ENCODE results near the gene PLEKHM3. TPM values are rescaled to one million over a fixed set of nuclear protein-coding genes. Genes with fewer than 3 reads are reported as not detected.

PLEKHM3 gene
- total RNA-seq, 2 experiments from 2014 or later = 11.3 to 11.6 TPM

DNA sequence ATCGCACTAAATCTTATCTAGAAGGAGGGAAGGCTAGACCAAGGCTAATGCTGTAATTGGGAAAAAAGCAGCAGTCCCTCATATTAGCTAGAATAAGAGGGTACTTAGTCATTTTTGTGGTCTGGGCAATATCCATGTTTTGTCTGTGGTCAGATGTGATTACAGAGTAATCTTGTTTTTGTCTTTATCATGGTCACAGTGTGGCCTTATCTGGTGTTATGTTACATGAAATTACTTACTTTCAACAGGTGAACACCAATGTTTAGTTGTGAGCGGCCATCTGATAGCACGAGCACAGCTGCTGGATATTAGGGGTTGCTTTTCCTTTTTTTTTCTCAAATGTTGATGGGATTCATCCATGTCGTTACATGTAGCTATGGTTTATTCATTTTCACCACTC, 23.7 kb upstream of the PLEKHM3 start:
- ChIA-PET POLR2A (no interaction called here), CTCF (interaction anchor here (1.0 kb wide), 1 partner anchor 9 kb away, joined by 3 read pairs; no protein-coding TSS in a partner anchor)
- Mint-ChIP-seq H3K4me1 (ENCODE audit: low read depth) (no peaks in the 10 kb centered on the region), H3K36me3 (ENCODE audit: low read depth) (no peaks in the 10 kb centered on the region), H3K27me3 (peaks cover 13% of the 10 kb centered on the region), H3K4me3 (no peak overlapping the region), H3K27ac (no peak overlapping the region), H3K9me3 (no peaks in the 10 kb centered on the region)
- Histone ChIP-seq H3K36me3 (ENCODE audit: insufficient read depth, low read length) (no peaks in the 10 kb centered on the region), H3K27ac (ENCODE audit: low read depth in 1 of 2, low read length in 2 of 2) (no peak overlapping the region), H3K4me1 (ENCODE audit: insufficient read depth, low read length) (no peaks in the 10 kb centered on the region), H3K9me3 (ENCODE audit: control insufficient read depth in 1 of 2, insufficient read depth in 1 of 2, low read length in 2 of 2) (no peaks in the 10 kb centered on the region), H3K4me3 (ENCODE audit: low read length) (no peak overlapping the region), H3K27me3 (ENCODE audit: control insufficient read depth in 1 of 2, insufficient read depth in 2 of 2, low read length in 2 of 2) (no peaks in the 10 kb centered on the region)
- DNase-seq (no peak), ATAC-seq (ENCODE audit: poor library complexity) (no peak)
- TF ChIP-seq, protein P1, sequence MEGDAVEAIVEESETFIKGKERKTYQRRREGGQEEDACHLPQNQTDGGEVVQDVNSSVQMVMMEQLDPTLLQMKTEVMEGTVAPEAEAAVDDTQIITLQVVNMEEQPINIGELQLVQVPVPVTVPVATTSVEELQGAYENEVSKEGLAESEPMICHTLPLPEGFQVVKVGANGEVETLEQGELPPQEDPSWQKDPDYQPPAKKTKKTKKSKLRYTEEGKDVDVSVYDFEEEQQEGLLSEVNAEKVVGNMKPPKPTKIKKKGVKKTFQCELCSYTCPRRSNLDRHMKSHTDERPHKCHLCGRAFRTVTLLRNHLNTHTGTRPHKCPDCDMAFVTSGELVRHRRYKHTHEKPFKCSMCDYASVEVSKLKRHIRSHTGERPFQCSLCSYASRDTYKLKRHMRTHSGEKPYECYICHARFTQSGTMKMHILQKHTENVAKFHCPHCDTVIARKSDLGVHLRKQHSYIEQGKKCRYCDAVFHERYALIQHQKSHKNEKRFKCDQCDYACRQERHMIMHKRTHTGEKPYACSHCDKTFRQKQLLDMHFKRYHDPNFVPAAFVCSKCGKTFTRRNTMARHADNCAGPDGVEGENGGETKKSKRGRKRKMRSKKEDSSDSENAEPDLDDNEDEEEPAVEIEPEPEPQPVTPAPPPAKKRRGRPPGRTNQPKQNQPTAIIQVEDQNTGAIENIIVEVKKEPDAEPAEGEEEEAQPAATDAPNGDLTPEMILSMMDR (IDR thresholded peaks at IDR 0.05) = no peak
- intact Hi-C loops (cut with DNase I, micrococcal nuclease) = no loop called here

DNA sequence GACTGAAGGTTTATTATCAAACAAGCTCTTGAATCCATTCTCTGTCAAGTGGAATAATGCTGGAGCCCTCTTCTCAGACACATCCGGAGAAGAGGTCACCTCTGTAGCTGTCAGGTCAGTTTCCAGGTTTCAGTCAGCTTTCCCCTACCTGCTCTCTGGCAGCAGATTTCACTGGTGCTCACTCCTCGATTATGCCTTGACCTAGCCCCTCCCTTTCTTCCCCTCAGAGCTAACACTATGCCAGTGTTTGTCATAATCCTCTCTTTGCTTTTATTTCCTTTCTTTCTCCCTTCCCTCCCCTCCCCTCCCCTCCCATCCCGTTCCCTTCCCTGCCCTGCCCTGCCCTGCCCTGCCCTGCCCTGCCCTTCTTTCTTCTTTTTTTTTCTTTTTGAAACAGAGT, 22.5 kb upstream of the PLEKHM3 start:
- Histone ChIP-seq H3K4me1 (ENCODE audit: insufficient read depth, low read length) (no peaks in the 10 kb centered on the region), H3K9me3 (ENCODE audit: control insufficient read depth in 1 of 2, insufficient read depth in 1 of 2, low read length in 2 of 2) (no peaks in the 10 kb centered on the region), H3K27ac (ENCODE audit: low read depth in 1 of 2, low read length in 2 of 2) (no peak overlapping the region), H3K27me3 (ENCODE audit: control insufficient read depth in 1 of 2, insufficient read depth in 2 of 2, low read length in 2 of 2) (no peaks in the 10 kb centered on the region), H3K4me3 (ENCODE audit: low read length) (no peak overlapping the region), H3K36me3 (ENCODE audit: insufficient read depth, low read length) (no peaks in the 10 kb centered on the region)
- ChIA-PET CTCF (interaction anchor here (1.1 kb wide), 1 partner anchor 23 kb away, joined by 3 read pairs; no protein-coding TSS in a partner anchor), POLR2A (no interaction called here)
- H3K4me3 Mint-ChIP-seq = no peak overlapping the region
- no peaks in the 10 kb centered on the region for H3K36me3 Mint-ChIP-seq (ENCODE audit: low read depth)
- H3K9me3 Mint-ChIP-seq = no peaks in the 10 kb centered on the region
- H3K27me3 Mint-ChIP-seq = peaks cover 12% of the 10 kb centered on the region
- no peak for ATAC-seq (ENCODE audit: poor library complexity)
- H3K27ac Mint-ChIP-seq = no peak overlapping the region
- no peak for DNase-seq
- no peaks in the 10 kb centered on the region for H3K4me1 Mint-ChIP-seq (ENCODE audit: low read depth)
- intact Hi-C loops (cut with DNase I, micrococcal nuclease) = no loop called here
- TF ChIP-seq, protein P1 (IDR thresholded peaks at IDR 0.05) = no peak

GRCh38 chr2:208046686-208047085, 21.4 kb upstream of the PLEKHM3 start:
- intact Hi-C loops (cut with DNase I, micrococcal nuclease) = no loop called here
- H3K9me3 Mint-ChIP-seq = no peaks in the 10 kb centered on the region

More at GRCh38 chr2:208046686-208047085, 21.4 kb upstream of the PLEKHM3 start:
- DNase-seq (no peak), ATAC-seq (ENCODE audit: poor library complexity) (no peak)
- Mint-ChIP-seq H3K4me1 (ENCODE audit: low read depth) (no peaks in the 10 kb centered on the region), H3K27me3 (peaks cover 8% of the 10 kb centered on the region), H3K27ac (no peak overlapping the region), H3K36me3 (ENCODE audit: low read depth) (no peaks in the 10 kb centered on the region), H3K4me3 (no peak overlapping the region)
- TF ChIP-seq, protein P1 (IDR thresholded peaks at IDR 0.05) = no peak
- Histone ChIP-seq H3K9me3 (ENCODE audit: control insufficient read depth in 1 of 2, insufficient read depth in 1 of 2, low read length in 2 of 2) (no peaks in the 10 kb centered on the region), H3K27ac (ENCODE audit: low read depth in 1 of 2, low read length in 2 of 2) (no peak overlapping the region), H3K36me3 (ENCODE audit: insufficient read depth, low read length) (no peaks in the 10 kb centered on the region), H3K27me3 (ENCODE audit: control insufficient read depth in 1 of 2, insufficient read depth in 2 of 2, low read length in 2 of 2) (no peaks in the 10 kb centered on the region), H3K4me1 (ENCODE audit: insufficient read depth, low read length) (no peaks in the 10 kb centered on the region), H3K4me3 (ENCODE audit: low read length) (no peak overlapping the region)
- ChIA-PET POLR2A (no interaction called here), CTCF (no interaction called here)

Measured in CD4-positive, alpha-beta T cell (primary cell).